Measurements from ENCODE around the gene SH2B3. TPM values are rescaled to one million over a fixed set of nuclear protein-coding genes. Genes with fewer than 3 reads are reported as not detected.

The SH2B3 gene
- total and polyA plus RNA-seq, 9 of the 15 experiments (the other 6 are each of a cell fraction or from before 2014, with no cell fraction given) = 10.8 to 75.3 (median 37.4) TPM

GRCh38 chr12:111420494-111420893, 14.8 kb downstream of the SH2B3 start:
- TF ChIP-seq BCL6 (CRISPR knock-in tag; IDR thresholded peaks at IDR 0.05) = no peak
- TF ChIP-seq ZKSCAN1 (IDR thresholded peaks at IDR 0.05; ENCODE audit: low read depth, low read length) = peak; percentile 88; the same call in 1 of the 2 replicates
- TF ChIP-seq ZNF589 (CRISPR knock-in tag; IDR thresholded peaks at IDR 0.05; ENCODE audit: low read depth) = no peak
- no peak for TF ChIP-seq LEF1 (IDR thresholded peaks at IDR 0.05)
- TF ChIP-seq TSC22D4 (tag; IDR thresholded peaks at IDR 0.05) = no peak
- TF ChIP-seq DNMT1 (IDR thresholded peaks at IDR 0.05) = no peak
- WGBS (ENCODE audit: insufficient coverage, low coverage, missing lambda C conversion rate) = 94% methylated on average over 7 of the region's 7 CpGs
- intact Hi-C loops (cut with micrococcal nuclease) = no loop called here
- Histone ChIP-seq H3K9me3 (replicated peaks; ENCODE audit: control insufficient read depth, insufficient read depth, low read depth, low read length) (no peaks in the 10 kb centered on the region), H3K27me3 (ENCODE audit: control insufficient read depth in 2 of 2, insufficient read depth in 2 of 2, low read length in 2 of 2) (no peaks in the 10 kb centered on the region), H3K79me2 (ENCODE audit: control insufficient read depth, insufficient read depth, low read length) (peaks cover 91% of the 10 kb centered on the region), H2AFZ (ENCODE audit: low read depth, low read length) (no peak overlapping the region), H3K4me2 (ENCODE audit: insufficient read depth, low read length) (no peak overlapping the region), H3K4me1 (replicated peaks in 1 of 2; ENCODE audit: control insufficient read depth in 2 of 2, insufficient read depth in 2 of 2, low read length in 2 of 2) (peaks cover 0 to 15% of the 10 kb centered on the region in 2 experiments; a peak in 2 of 5 replicates), H4K20me1 (replicated peaks; ENCODE audit: control insufficient read depth, insufficient read depth, low read length) (peaks cover 35% of the 10 kb centered on the region), H3K4me3 (no peak overlapping the region), H3K9me1 (ENCODE audit: control insufficient read depth, insufficient read depth, low read length) (peaks cover 8% of the 10 kb centered on the region), H3K36me3 (ENCODE audit: control insufficient read depth, insufficient read depth, low read length) (peaks cover 81% of the 10 kb centered on the region), H3K27ac (ENCODE audit: extremely low read depth, low read depth, low read length) (no peak overlapping the region), H3K9ac (ENCODE audit: insufficient read depth in 1 of 2, low read depth in 2 of 2, low read length in 2 of 2) (no peak overlapping the region)
- ATAC-seq (no peak), FAIRE-seq (no peak), DNase-seq (ENCODE audit: extremely low read depth in 1 of 4, low spot score in 3 of 4) (no peak)
- in situ Hi-C loops (cut with MboI) = no loop called here
- TSS peak; percentile 21 for BruUV-seq (replicated peaks)
- ChIA-PET POLR2A (interaction anchor here (1.1 to 1.9 kb wide), 2 partner anchors 8 to 68 kb away, joined by 4 to 5 read pairs; no protein-coding TSS in a partner anchor), CTCF (ENCODE audit: low intra/inter-chr PET ratio) (interaction anchor here (0.5 kb wide), 1 partner anchor 111 kb away, joined by 3 read pairs; no protein-coding TSS in a partner anchor)

GRCh38 chr12:111424189-111424792, 18.6 kb downstream of the SH2B3 start:
- ChIA-PET POLR2A (interaction anchor here (0.6 to 4.7 kb wide), 5 partner anchors 11 to 25 kb away, joined by 3 to 24 read pairs (median 3); no protein-coding TSS in a partner anchor), CTCF (ENCODE audit: low intra/inter-chr PET ratio) (no interaction called here)
- no peak overlapping the region for H3K4me2 ChIP-seq (ENCODE audit: insufficient read depth, low read length)
- no peak for ATAC-seq
- H3K36me3 ChIP-seq (ENCODE audit: control insufficient read depth, insufficient read depth, low read length) = peaks cover 77% of the 10 kb centered on the region
- TF ChIP-seq POLR2G (IDR thresholded peaks at IDR 0.05; ENCODE audit: low read depth, low read length) (peak; percentile 51), TAF1 (IDR thresholded peaks at IDR 0.05; ENCODE audit: control insufficient read depth, extremely low read depth, insufficient read depth, low read length, severe bottlenecking) (no peak)
- peaks cover 6 to 27% of the 10 kb centered on the region in 2 experiments; a peak in 4 of 5 replicates for H3K4me1 ChIP-seq (replicated peaks in 1 of 2; ENCODE audit: control insufficient read depth in 2 of 2, insufficient read depth in 2 of 2, low read length in 2 of 2)
- peaks cover 52% of the 10 kb centered on the region for H4K20me1 ChIP-seq (replicated peaks; ENCODE audit: control insufficient read depth, insufficient read depth, low read length)
- peaks cover 8% of the 10 kb centered on the region for H3K9me1 ChIP-seq (ENCODE audit: control insufficient read depth, insufficient read depth, low read length)
- no peak for DNase-seq (ENCODE audit: extremely low read depth in 1 of 4, low spot score in 3 of 4)
- H3K4me3 ChIP-seq = no peak overlapping the region
- no peak overlapping the region for H3K27ac ChIP-seq (ENCODE audit: extremely low read depth, low read depth, low read length)
- in situ Hi-C loops (cut with MboI) (no loop called here), intact Hi-C loops (cut with micrococcal nuclease) (no loop called here)
- no peaks in the 10 kb centered on the region for H3K9me3 ChIP-seq (replicated peaks; ENCODE audit: control insufficient read depth, insufficient read depth, low read depth, low read length)
- no peak for FAIRE-seq
- WGBS (ENCODE audit: insufficient coverage, low coverage, missing lambda C conversion rate) = 94% methylated on average over 11 of the region's 11 CpGs
- peaks cover 92% of the 10 kb centered on the region for H3K79me2 ChIP-seq (ENCODE audit: control insufficient read depth, insufficient read depth, low read length)
- H3K27me3 ChIP-seq (ENCODE audit: control insufficient read depth in 2 of 2, insufficient read depth in 2 of 2, low read length in 2 of 2) = no peaks in the 10 kb centered on the region
- BruUV-seq (replicated peaks) = no TSS peak
- peak overlapping the region in 1 of 2 experiments; percentile 4; a peak in 1 of 4 replicates for H3K9ac ChIP-seq (ENCODE audit: insufficient read depth in 1 of 2, low read depth in 2 of 2, low read length in 2 of 2)
- H2AFZ ChIP-seq (ENCODE audit: low read depth, low read length) = no peak overlapping the region
